AG08396 (cell line): Measurements from ENCODE around the gene MSANTD1.

Experiments used
- DNase-seq: peaks from one replicate; pipeline ENCODE4 v3.0.0; 2012; ENCODE audit warnings: low spot score, mixed read lengths

Gene MSANTD1

GRCh38 chr4:3217266-3217665 lies 31.7 kb upstream of the MSANTD1 start:
- no peak for DNase-seq

- DNase-seq = no peak
Observed at GRCh38 chr4:3217771-3218170, 31.2 kb upstream of the MSANTD1 start.

DNA sequence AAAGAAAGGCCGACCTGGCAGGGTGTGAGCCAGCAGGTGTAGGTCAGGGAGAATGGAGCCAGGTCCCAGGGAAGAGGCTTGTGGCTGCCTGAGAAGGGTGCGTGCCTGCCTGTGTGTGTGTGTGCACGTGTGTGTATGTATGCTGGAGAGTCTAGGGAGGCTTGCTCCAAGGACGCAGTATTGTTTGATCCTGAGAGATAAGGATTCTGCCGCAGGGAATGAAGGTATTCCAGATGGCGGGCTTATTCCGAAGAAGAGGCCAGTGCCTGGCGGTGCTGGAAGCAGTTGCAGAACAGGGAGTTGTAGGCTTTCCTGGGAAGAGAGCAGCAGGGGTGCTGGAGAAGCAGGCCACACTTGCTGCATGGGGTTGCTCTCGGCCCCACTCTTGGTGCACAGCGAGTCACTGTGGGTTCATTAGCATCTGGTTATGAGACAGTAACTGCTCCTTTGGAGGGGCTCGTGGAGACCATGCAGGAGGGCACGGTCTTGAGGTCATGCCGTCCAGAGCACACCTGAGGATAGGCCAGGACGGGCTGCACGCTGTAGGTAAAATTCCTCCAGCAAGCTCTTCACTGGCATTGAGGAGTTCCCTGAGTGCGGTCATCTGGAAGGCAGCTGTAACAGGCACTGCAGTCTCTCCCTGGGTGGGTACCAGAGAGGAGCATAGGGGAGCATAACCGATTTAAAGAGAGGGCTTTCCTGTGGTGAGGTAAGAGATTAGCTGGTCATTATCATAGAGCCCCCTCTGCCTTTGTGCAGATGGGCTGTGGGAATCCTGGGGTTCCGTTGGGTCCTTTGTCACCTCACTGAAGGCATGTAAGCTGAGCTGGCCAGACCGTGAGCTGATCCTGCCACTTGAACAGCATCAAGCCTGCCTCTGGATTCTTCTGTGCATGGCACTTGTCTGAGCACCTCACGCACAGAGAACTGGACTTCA lies 29.9 kb upstream of the MSANTD1 start:
- DNase-seq = no peak

GRCh38 chr4:3219761-3220475 lies 29.0 kb upstream of the MSANTD1 start:
- DNase-seq = no peak

DNA sequence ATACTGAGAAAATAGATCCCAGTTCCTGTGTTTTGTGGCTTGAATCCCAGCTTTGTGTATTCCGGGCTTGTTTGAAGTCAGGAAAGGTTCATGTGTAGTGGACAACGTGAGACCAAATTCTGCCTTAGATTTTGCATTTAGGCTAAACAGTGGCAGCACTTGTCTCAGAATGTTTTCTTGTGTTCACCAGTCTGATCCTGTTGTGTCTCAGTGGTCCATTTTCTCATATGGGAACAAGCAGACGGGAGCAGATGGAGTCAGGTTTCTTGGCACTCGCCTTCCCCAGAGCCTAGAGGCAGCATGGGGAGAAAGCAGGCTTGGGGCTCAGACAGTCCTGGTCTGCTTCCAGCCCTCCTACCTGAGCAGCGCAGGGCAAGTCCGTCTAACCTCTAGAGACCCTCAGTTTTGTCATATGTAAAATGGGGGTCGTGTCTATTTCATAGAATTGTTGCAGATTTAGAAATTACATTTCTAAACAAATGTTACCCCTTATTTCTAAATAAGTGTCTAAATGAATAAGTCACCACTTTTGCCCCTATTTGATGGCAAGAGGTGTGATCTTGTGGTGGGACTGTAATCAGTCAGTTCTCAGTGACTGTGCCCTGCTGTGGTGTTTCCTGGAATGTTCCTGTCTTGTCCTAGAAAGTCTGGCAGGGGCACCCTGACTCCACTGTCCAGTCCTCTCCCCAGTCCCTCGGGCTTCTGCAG lies 28.3 kb upstream of the MSANTD1 start:
- DNase-seq = no peak

DNA sequence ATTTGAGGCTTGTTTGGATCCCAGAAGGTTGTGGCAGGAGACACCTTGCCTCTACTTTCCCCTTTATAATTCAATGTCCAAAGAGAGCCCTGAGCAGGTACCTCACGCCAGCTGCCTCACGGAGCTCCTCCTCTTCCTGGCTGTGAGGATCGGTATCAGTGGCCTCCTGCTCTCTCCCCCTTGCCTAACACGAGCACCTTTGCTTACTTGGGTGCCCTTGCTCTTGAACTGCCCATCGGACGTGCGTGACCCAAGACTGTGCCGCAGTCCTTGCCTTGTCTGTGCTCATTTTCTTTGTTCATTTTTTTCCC lies 27.8 kb upstream of the MSANTD1 start:
- DNase-seq = no peak

GRCh38 chr4:3221996-3222395 lies 27.0 kb upstream of the MSANTD1 start:
- DNase-seq = no peak

GRCh38 chr4:3223346-3223745 lies 25.6 kb upstream of the MSANTD1 start:
- no peak for DNase-seq

DNA sequence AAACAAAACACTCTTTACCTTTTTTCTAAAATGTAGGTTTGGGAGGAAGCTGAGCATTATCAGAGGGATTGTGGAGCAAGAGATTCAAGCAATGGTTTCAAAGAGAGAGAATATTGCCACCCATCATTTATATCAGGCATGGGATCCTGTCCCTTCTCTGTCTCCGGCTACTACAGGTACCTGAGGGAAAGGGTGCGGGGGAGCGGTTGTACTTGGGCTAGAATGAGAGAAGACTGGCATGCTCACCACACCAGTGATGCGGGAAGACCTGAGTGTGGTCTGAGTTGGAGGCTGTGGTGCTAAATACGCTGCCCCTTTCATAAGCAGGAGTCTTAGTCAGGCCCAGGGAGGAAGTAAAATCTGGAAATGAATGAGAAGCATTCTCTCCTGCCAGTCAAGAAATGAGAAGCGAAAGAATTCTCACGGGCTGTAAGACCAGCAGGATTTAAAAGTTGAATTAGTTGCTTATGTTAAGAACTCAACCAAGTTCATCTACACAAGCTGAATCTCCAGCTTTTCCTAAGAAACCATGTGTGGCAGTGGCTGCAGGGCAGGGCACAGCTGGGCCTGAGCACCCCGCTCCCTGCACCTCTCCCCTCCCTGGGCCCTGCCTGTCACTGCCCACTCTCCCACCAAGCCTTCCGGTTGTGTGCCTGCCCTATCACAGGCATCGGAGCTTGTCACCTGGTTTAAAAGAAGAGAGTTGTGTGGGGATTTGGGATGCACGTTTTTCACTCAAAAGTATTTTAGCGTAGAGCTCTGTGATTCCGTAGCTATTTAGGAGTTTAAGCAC lies 24.8 kb upstream of the MSANTD1 start:
- DNase-seq = no peak

GRCh38 chr4:3225071-3225850 lies 23.7 kb upstream of the MSANTD1 start:
- DNase-seq = no peak

DNA sequence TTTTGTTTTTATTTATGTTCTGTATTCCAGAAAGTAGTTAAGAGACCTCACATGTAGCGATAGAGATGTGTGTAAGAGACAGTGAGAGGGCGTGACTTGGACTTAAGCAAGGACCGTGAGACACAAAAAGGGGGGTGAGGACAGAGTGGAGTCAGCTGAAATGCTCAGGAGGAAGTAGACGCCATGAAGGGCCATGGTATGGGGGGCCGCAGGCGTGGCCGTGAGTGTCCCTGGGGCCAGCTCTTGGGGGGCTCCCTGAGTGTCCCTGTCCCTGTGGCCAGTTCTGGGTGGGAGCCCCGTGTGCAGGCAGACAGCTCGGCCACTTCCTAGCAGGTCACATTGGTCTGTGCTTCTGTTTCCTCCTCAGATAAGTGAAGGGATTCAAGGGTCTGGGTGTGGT lies 23.0 kb upstream of the MSANTD1 start:
- DNase-seq = no peak

- DNase-seq = no peak
Observed at GRCh38 chr4:3226467-3226866, 22.5 kb upstream of the MSANTD1 start.

DNA sequence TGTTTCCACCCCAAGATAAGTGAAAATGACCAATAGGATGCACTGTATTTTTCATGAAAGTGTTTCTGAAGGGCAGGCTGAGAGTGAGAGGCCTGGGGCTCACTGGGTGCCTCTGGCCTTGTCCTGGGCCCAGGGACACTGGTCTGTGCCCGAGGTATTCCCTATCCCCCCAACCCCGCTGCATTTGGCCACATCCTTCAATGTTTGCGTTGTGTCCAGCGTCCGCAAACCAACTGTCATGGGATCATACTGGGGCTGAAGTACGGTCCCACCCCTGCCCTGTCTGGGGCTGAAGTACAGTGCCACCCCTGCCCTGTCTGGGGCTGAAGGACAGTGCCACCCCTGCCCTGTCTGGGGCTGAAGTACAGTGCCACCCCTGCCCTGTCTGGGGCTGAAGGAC lies 22.0 kb upstream of the MSANTD1 start:
- no peak for DNase-seq

GRCh38 chr4:3227878-3228675 lies 20.9 kb upstream of the MSANTD1 start:
- peak; percentile 58 for DNase-seq

DNA sequence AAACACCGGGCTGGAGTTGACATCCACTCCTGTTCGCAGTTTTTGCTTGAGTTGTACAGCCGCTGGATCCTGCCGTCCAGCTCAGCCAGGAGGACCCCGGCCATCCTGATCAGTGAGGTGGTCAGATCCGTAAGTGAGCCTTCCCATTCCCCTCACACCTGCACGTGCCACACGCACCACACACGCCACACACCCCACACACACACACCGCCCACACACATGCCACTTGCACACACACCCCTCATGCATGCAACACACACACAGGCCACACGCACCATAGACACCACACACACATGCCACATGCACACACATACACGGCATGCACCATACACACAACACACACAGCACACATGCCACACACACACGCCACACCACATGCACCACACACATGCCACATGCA lies 20.1 kb upstream of the MSANTD1 start:
- DNase-seq = no peak

DNA sequence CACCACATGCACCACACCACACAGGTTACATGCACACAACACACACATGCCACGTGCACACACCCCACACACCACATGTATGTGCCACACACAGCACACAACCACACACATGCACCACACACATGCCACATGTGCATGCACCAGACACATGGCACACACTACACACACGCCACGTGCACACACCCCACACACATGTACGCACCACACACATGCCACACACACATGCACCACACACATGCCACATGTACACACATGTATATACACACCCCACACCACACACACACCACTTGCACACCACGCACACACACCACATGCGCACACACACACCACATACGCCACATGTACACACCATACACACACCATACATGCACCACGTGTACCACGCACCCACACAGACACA lies 19.6 kb upstream of the MSANTD1 start:
- DNase-seq = no peak

- DNase-seq = no peak
Observed at GRCh38 chr4:3229964-3230363, 19.0 kb upstream of the MSANTD1 start.

DNA sequence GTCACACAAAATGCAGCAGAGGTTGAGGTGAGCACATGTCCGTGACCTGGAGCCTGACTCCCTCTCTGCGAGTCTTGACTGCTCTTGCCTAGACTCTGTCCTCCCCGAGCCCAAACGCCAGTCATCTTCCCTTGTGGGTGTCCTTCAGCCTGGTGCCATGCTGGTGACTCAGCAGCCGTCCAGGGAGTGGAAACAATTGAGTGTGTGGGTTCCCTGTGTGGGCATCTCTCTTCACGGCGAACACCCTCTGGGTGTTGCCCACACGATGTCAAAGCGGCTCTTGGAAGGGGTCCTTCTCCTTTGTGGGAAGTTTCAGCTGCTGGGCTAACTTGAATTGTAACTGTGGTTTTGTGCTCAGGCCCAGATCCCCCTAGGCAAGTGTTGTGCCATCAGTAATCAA lies 17.5 kb upstream of the MSANTD1 start:
- DNase-seq = no peak

DNA sequence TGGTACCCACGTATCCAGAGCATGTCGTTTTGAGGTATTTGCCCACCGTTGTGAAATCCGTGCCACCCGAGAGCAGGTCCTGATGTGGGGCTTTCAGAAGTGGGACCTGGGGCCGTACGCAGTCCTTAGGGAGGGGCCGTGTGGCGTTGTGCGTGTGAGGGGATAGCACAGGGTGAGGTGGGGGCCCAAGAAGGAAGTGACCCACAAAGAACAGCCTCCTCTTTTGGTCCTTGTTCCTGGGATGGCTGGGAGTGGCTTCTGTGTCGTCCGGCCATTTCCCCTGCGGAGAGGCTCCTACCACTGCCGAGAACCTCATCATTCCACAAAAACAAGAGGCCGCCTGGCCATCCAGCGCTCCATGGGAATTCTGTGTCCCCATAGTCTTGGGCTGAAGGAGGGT lies 17.0 kb upstream of the MSANTD1 start:
- DNase-seq = no peak

DNA sequence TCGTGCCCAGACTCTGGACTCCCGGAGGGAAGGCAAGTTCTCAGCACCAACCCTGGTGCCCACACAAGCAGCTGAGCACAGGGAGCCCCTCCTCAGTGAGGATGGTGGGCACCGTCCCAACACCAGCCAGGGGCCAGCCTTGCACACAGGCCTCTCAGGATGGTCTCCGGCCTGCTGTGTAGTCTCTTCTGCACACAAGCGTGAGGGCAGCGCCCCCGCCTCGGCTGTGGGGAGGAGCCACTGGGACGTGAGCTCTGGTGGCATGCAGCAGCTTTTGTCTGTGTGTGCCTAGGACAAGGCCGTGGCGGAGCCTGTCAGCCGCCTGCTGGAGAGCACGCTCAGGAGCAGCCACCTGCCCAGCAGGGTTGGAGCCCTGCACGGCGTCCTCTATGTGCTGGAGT lies 16.1 kb upstream of the MSANTD1 start:
- DNase-seq = no peak
